Measurements from ENCODE around the gene HBA2.
A peak's percentile ranks its signal among the peaks of the same experiment; 100 is the strongest.
"Not testable (repeated sequence)": the region's sequence is repeated elsewhere in the genome, so short reads cannot be mapped to it uniquely, and the experiment has no call there.

HBA2 gene

GRCh38 chr16:155031-155398 lies 17.7 kb upstream of the HBA2 start:
- TF ChIP-seq TAF1 (IDR thresholded peaks at IDR 0.05; ENCODE audit: low read depth, low read length) (no peak), SPI1 (IDR thresholded peaks at IDR 0.05; ENCODE audit: low read depth, low read length) (no peak), PAX5 (IDR thresholded peaks at IDR 0.05; ENCODE audit: insufficient read depth, low read length, severe bottlenecking) (no peak), POLR2A (IDR thresholded peaks at IDR 0.05; ENCODE audit: low read depth, low read length) (no peak), POLR2AphosphoS5 (IDR thresholded peaks at IDR 0.05; ENCODE audit: low read depth, low read length) (no peak), POU2F2 (IDR thresholded peaks at IDR 0.05; ENCODE audit: low read depth, low read length) (no peak)
- no peak for DNase-seq (ENCODE audit: insufficient read length, low spot score)
- no peak for FAIRE-seq

GRCh38 chr16:159136-159849 lies 13.4 kb upstream of the HBA2 start:
- no peak for DNase-seq (ENCODE audit: insufficient read length, low spot score)
- FAIRE-seq: no peak
- TF ChIP-seq TAF1 (IDR thresholded peaks at IDR 0.05; ENCODE audit: low read depth, low read length) (no peak), POLR2A (IDR thresholded peaks at IDR 0.05; ENCODE audit: low read depth, low read length) (no peak), PAX5 (IDR thresholded peaks at IDR 0.05; ENCODE audit: insufficient read depth, low read length, severe bottlenecking) (no peak), POU2F2 (IDR thresholded peaks at IDR 0.05; ENCODE audit: low read depth, low read length) (no peak), POLR2AphosphoS5 (IDR thresholded peaks at IDR 0.05; ENCODE audit: low read depth, low read length) (no peak), SPI1 (IDR thresholded peaks at IDR 0.05; ENCODE audit: low read depth, low read length) (no peak)

GRCh38 chr16:160242-160641 lies 12.4 kb upstream of the HBA2 start:
- not testable (repeated sequence) for FAIRE-seq; DNase-seq (ENCODE audit: insufficient read length, low spot score)

GRCh38 chr16:160691-161190 lies 11.9 kb upstream of the HBA2 start:
- TF ChIP-seq POLR2AphosphoS5 (IDR thresholded peaks at IDR 0.05; ENCODE audit: low read depth, low read length) (no peak), SPI1 (IDR thresholded peaks at IDR 0.05; ENCODE audit: low read depth, low read length) (no peak), TAF1 (IDR thresholded peaks at IDR 0.05; ENCODE audit: low read depth, low read length) (no peak), POU2F2 (IDR thresholded peaks at IDR 0.05; ENCODE audit: low read depth, low read length) (no peak), PAX5 (IDR thresholded peaks at IDR 0.05; ENCODE audit: insufficient read depth, low read length, severe bottlenecking) (no peak), POLR2A (IDR thresholded peaks at IDR 0.05; ENCODE audit: low read depth, low read length) (no peak)

GRCh38 chr16:162271-162991 lies 10.2 kb upstream of the HBA2 start:
- no peak for DNase-seq (ENCODE audit: insufficient read length, low spot score)
- no peak for FAIRE-seq
- TF ChIP-seq PAX5 (IDR thresholded peaks at IDR 0.05; ENCODE audit: insufficient read depth, low read length, severe bottlenecking) (no peak), TAF1 (IDR thresholded peaks at IDR 0.05; ENCODE audit: low read depth, low read length) (no peak), POLR2AphosphoS5 (IDR thresholded peaks at IDR 0.05; ENCODE audit: low read depth, low read length) (no peak), POLR2A (IDR thresholded peaks at IDR 0.05; ENCODE audit: low read depth, low read length) (no peak), SPI1 (IDR thresholded peaks at IDR 0.05; ENCODE audit: low read depth, low read length) (no peak), POU2F2 (IDR thresholded peaks at IDR 0.05; ENCODE audit: low read depth, low read length) (no peak)

More at GRCh38 chr16:160691-161190, 11.9 kb upstream of the HBA2 start:
- FAIRE-seq: no peak
- no peak for DNase-seq (ENCODE audit: insufficient read length, low spot score)

GRCh38 chr16:163139-163538 lies 9.5 kb upstream of the HBA2 start:
- not testable (repeated sequence) for DNase-seq (ENCODE audit: insufficient read length, low spot score); FAIRE-seq

- not testable (repeated sequence) for FAIRE-seq; DNase-seq (ENCODE audit: insufficient read length, low spot score)
Observed at GRCh38 chr16:163696-164095, 9.0 kb upstream of the HBA2 start.

GRCh38 chr16:164134-164823 lies 8.4 kb upstream of the HBA2 start:
- peak; percentile 87 for FAIRE-seq
- DNase-seq (ENCODE audit: insufficient read length, low spot score): not testable (repeated sequence)

GRCh38 chr16:164827-165538 lies 7.7 kb upstream of the HBA2 start:
- FAIRE-seq: no peak
- DNase-seq (ENCODE audit: insufficient read length, low spot score): no peak
- TF ChIP-seq POLR2AphosphoS5 (IDR thresholded peaks at IDR 0.05; ENCODE audit: low read depth, low read length) (no peak), POLR2A (IDR thresholded peaks at IDR 0.05; ENCODE audit: low read depth, low read length) (no peak), SPI1 (IDR thresholded peaks at IDR 0.05; ENCODE audit: low read depth, low read length) (no peak), POU2F2 (IDR thresholded peaks at IDR 0.05; ENCODE audit: low read depth, low read length) (no peak), PAX5 (IDR thresholded peaks at IDR 0.05; ENCODE audit: insufficient read depth, low read length, severe bottlenecking) (no peak), TAF1 (IDR thresholded peaks at IDR 0.05; ENCODE audit: low read depth, low read length) (no peak)
